ENCODE measurements around the gene APH1A.

Gene APH1A

DNA sequence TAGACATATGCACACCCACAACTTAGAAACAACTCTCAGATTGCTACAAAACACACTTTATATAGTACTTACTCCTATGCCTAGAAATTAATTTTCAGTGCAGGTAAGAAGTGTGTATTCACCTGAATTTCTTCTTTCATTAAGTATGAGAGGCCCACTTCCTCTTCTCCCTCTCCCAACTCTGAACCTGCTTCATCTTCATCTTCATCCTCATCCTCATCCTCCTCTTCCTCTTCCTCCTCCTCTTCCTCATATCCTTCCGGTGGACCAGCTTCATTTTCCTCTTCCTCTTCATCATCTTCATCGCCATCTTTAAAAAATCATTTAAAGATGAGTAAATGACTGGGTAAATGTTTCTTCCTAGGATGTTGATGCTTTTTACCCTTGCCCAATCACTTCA is 42.3 kb downstream of the APH1A start:
- no peak for DNase-seq (ENCODE audit: low read depth in 1 of 2, low spot score in 1 of 2)
- Histone ChIP-seq H3K27ac (replicated peaks) (no peak overlapping the region), H3K4me3 (replicated peaks; ENCODE audit: insufficient read depth, low read length) (no peak overlapping the region), H3K27me3 (ENCODE audit: insufficient read depth, poor library complexity, severe bottlenecking) (no peaks in the 10 kb centered on the region)
- TF ChIP-seq, protein P1, sequence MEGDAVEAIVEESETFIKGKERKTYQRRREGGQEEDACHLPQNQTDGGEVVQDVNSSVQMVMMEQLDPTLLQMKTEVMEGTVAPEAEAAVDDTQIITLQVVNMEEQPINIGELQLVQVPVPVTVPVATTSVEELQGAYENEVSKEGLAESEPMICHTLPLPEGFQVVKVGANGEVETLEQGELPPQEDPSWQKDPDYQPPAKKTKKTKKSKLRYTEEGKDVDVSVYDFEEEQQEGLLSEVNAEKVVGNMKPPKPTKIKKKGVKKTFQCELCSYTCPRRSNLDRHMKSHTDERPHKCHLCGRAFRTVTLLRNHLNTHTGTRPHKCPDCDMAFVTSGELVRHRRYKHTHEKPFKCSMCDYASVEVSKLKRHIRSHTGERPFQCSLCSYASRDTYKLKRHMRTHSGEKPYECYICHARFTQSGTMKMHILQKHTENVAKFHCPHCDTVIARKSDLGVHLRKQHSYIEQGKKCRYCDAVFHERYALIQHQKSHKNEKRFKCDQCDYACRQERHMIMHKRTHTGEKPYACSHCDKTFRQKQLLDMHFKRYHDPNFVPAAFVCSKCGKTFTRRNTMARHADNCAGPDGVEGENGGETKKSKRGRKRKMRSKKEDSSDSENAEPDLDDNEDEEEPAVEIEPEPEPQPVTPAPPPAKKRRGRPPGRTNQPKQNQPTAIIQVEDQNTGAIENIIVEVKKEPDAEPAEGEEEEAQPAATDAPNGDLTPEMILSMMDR (IDR thresholded peaks at IDR 0.05; ENCODE audit: insufficient read depth, low read length) = no peak
- TF ChIP-seq, protein P2, sequence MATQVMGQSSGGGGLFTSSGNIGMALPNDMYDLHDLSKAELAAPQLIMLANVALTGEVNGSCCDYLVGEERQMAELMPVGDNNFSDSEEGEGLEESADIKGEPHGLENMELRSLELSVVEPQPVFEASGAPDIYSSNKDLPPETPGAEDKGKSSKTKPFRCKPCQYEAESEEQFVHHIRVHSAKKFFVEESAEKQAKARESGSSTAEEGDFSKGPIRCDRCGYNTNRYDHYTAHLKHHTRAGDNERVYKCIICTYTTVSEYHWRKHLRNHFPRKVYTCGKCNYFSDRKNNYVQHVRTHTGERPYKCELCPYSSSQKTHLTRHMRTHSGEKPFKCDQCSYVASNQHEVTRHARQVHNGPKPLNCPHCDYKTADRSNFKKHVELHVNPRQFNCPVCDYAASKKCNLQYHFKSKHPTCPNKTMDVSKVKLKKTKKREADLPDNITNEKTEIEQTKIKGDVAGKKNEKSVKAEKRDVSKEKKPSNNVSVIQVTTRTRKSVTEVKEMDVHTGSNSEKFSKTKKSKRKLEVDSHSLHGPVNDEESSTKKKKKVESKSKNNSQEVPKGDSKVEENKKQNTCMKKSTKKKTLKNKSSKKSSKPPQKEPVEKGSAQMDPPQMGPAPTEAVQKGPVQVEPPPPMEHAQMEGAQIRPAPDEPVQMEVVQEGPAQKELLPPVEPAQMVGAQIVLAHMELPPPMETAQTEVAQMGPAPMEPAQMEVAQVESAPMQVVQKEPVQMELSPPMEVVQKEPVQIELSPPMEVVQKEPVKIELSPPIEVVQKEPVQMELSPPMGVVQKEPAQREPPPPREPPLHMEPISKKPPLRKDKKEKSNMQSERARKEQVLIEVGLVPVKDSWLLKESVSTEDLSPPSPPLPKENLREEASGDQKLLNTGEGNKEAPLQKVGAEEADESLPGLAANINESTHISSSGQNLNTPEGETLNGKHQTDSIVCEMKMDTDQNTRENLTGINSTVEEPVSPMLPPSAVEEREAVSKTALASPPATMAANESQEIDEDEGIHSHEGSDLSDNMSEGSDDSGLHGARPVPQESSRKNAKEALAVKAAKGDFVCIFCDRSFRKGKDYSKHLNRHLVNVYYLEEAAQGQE (IDR thresholded peaks at IDR 0.05; ENCODE audit: insufficient replicate concordance, low read depth) = no peak
- TF ChIP-seq SPI1 (IDR thresholded peaks at IDR 0.05; ENCODE audit: borderline replicate concordance, low read depth) = no peak

DNA sequence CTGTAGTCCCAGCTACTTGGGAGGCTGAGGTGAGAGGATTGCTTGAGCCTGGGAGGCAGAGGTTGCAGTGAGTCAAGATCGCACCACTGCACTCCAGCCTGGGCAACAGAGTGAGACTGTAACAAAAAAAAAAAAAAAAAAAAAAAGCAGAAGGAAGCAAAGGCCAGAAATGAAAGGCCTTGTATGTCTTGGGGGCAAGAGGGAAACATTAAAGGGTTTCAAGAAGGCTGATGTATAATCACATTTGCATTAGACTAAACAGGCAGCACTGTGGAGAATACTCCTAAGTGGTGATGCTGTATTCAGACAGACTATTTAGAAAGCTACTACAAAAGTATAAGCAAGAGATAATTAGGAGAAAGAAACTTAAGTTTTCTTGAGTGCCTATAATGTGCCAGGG is 43.3 kb downstream of the APH1A start:
- Histone ChIP-seq H3K27me3 (ENCODE audit: insufficient read depth, poor library complexity, severe bottlenecking) (no peaks in the 10 kb centered on the region), H3K27ac (replicated peaks) (no peak overlapping the region), H3K4me3 (replicated peaks; ENCODE audit: insufficient read depth, low read length) (no peak overlapping the region)
- TF ChIP-seq SPI1 (IDR thresholded peaks at IDR 0.05; ENCODE audit: borderline replicate concordance, low read depth) (no peak), GABPA (IDR thresholded peaks at IDR 0.05; ENCODE audit: low read depth) (no peak), POLR2AphosphoS5 (IDR thresholded peaks at IDR 0.05; ENCODE audit: low read depth) (no peak)
- TF ChIP-seq, protein P1 (IDR thresholded peaks at IDR 0.05; ENCODE audit: insufficient read depth, low read length) = no peak
- TF ChIP-seq, protein P2 (IDR thresholded peaks at IDR 0.05; ENCODE audit: insufficient replicate concordance, low read depth) = no peak
- DNase-seq (ENCODE audit: low read depth in 1 of 2, low spot score in 1 of 2) = no peak

DNA sequence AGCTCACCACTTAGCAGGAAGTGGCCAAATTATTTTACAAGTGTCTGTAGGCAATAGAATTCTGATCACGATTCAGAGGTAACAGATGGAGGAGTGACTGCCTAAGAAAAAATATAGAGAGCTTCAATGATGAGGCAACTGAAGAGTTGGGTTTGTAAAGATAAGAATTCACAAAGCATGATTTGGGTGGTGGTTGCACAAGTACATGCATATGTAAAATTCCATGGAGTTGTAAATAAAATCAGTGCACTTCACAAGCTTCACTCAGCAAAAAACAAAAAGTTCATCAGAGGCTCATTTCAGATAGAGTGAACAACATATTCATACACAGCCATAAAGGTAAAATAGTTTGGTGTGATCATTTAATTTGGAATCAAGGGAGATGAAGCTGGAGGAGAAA is 43.8 kb downstream of the APH1A start:
- Histone ChIP-seq H3K27ac (replicated peaks) (no peak overlapping the region), H3K27me3 (ENCODE audit: insufficient read depth, poor library complexity, severe bottlenecking) (no peaks in the 10 kb centered on the region), H3K4me3 (replicated peaks; ENCODE audit: insufficient read depth, low read length) (no peak overlapping the region)
- no peak for DNase-seq (ENCODE audit: low read depth in 1 of 2, low spot score in 1 of 2)
- TF ChIP-seq, protein P1 (IDR thresholded peaks at IDR 0.05; ENCODE audit: insufficient read depth, low read length) = no peak
- no peak for TF ChIP-seq SPI1 (IDR thresholded peaks at IDR 0.05; ENCODE audit: borderline replicate concordance, low read depth)
- no peak for TF ChIP-seq GABPA (IDR thresholded peaks at IDR 0.05; ENCODE audit: low read depth)
- TF ChIP-seq POLR2AphosphoS5 (IDR thresholded peaks at IDR 0.05; ENCODE audit: low read depth) = no peak
- TF ChIP-seq, protein P2 (IDR thresholded peaks at IDR 0.05; ENCODE audit: insufficient replicate concordance, low read depth) = no peak
